ENCODE measurements around the gene RAD51C. TPM values are rescaled to one million over a fixed set of nuclear protein-coding genes. Genes with fewer than 3 reads are reported as not detected.

The RAD51C gene
- polyA plus RNA-seq, 1 of the 3 experiments (the other 2 are of a cell fraction), result 36.1 TPM

DNA sequence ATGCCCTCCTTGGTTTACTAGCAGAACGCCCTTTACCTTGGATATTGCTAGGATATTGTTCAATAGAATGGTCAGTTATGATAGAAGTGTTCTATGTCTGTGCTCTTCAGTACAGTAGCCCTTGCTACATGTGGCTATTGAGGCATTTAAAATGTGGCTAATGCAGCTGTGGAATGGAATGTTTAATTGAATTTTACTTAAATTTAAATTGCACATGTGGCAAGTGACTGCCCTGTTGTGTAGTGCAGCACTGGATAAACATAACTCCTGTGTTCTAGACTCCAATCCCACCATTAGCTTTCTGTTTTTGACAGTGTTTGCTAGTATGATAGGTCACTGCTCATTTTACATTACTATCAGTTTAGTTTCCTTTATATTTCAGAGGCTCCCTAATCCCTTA is 29.9 kb downstream of the RAD51C start:
- Histone ChIP-seq H3F3A (replicated peaks; ENCODE audit: insufficient read depth) (peaks cover 11% of the 10 kb centered on the region), H3K9ac (no peak overlapping the region), H3K9me3 (no peaks in the 10 kb centered on the region), H3K4me3 (ENCODE audit: low read depth in 2 of 2, low read length in 1 of 2) (no peak overlapping the region), H3K36me3 (replicated peaks in 1 of 2; ENCODE audit: control insufficient read depth in 1 of 2, insufficient read depth in 2 of 2, low read length in 1 of 2) (peaks cover 21 to 31% of the 10 kb centered on the region in 2 experiments), H4K20me1 (ENCODE audit: insufficient read depth) (no peaks in the 10 kb centered on the region), H2AFZ (ENCODE audit: low read depth) (no peak overlapping the region), H3K4me2 (no peak overlapping the region), H3K27ac (ENCODE audit: low read depth in 2 of 2, low read length in 1 of 2) (no peak overlapping the region), H3K9me2 (no peaks in the 10 kb centered on the region), H3K4me1 (ENCODE audit: control insufficient read depth in 1 of 2, insufficient read depth in 2 of 2, low read depth in 1 of 2, low read length in 1 of 2) (no peaks in the 10 kb centered on the region), H3K27me3 (ENCODE audit: insufficient read depth) (no peaks in the 10 kb centered on the region), H3K79me2 (ENCODE audit: insufficient read depth) (no peaks in the 10 kb centered on the region)
- POLR2A ChIA-PET, result no interaction called here
- CTCF ChIA-PET, result interaction anchor here (1.1 to 2.9 kb wide), 2 partner anchors 12 to 282 kb away, joined by 4 to 16 read pairs; no protein-coding TSS in a partner anchor
- TF ChIP-seq, protein P1, sequence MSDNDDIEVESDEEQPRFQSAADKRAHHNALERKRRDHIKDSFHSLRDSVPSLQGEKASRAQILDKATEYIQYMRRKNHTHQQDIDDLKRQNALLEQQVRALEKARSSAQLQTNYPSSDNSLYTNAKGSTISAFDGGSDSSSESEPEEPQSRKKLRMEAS (IDR thresholded peaks at IDR 0.05; ENCODE audit: low read depth), result no peak
- WGBS (ENCODE audit: low lambda C conversion rate), result 90% methylated on average over 1 of the region's 1 CpG
- DNase-seq, result no peak

DNA sequence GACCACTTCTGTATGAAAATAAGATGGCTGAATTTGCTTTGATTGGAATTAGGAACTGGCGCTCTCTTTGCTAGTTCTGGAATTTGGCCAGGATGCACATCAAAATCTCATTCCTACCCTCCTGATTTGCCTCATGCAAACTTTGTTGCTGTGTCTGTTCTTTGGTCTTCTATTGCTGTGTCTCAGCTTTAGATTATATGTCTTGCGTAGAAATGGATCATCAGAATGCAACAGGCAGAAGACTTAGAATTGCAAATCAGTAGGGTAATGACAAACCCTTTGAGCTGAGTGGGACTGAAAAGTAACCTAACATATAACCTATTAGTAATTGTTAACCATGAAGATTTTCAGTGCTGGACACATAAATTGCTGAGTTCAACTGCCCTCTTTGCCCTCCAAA is 30.3 kb downstream of the RAD51C start:
- Histone ChIP-seq H3F3A (replicated peaks; ENCODE audit: insufficient read depth) (peaks cover 11% of the 10 kb centered on the region), H3K36me3 (replicated peaks in 1 of 2; ENCODE audit: control insufficient read depth in 1 of 2, insufficient read depth in 2 of 2, low read length in 1 of 2) (peaks cover 21 to 31% of the 10 kb centered on the region in 2 experiments), H3K79me2 (ENCODE audit: insufficient read depth) (no peaks in the 10 kb centered on the region), H3K4me1 (ENCODE audit: control insufficient read depth in 1 of 2, insufficient read depth in 2 of 2, low read depth in 1 of 2, low read length in 1 of 2) (no peaks in the 10 kb centered on the region), H3K4me2 (no peak overlapping the region), H3K9me2 (no peaks in the 10 kb centered on the region), H3K9me3 (no peaks in the 10 kb centered on the region), H3K4me3 (ENCODE audit: low read depth in 2 of 2, low read length in 1 of 2) (no peak overlapping the region), H2AFZ (ENCODE audit: low read depth) (no peak overlapping the region), H3K27me3 (ENCODE audit: insufficient read depth) (no peaks in the 10 kb centered on the region), H3K27ac (ENCODE audit: low read depth in 2 of 2, low read length in 1 of 2) (no peak overlapping the region), H3K9ac (no peak overlapping the region), H4K20me1 (ENCODE audit: insufficient read depth) (no peaks in the 10 kb centered on the region)
- POLR2A ChIA-PET, result no interaction called here
- no peak for DNase-seq
- 95% methylated on average over 2 of the region's 2 CpGs for WGBS (ENCODE audit: low lambda C conversion rate)
- TF ChIP-seq RCOR1 (IDR thresholded peaks at IDR 0.05; ENCODE audit: low read length) (no peak), TCF12 (IDR thresholded peaks at IDR 0.05) (no peak), RAD21 (IDR thresholded peaks at IDR 0.05; ENCODE audit: low read length) (no peak)
- CTCF ChIA-PET, result interaction anchor here (1.1 to 2.9 kb wide), 2 partner anchors 12 to 282 kb away, joined by 4 to 16 read pairs; no protein-coding TSS in a partner anchor

- H3K4me2 ChIP-seq, result no peak overlapping the region
- no peak overlapping the region for H2AFZ ChIP-seq (ENCODE audit: low read depth)
- no peak for DNase-seq
- no peaks in the 10 kb centered on the region for H4K20me1 ChIP-seq (ENCODE audit: insufficient read depth)
- H3K79me2 ChIP-seq (ENCODE audit: insufficient read depth), result no peaks in the 10 kb centered on the region
- no peak overlapping the region for H3K27ac ChIP-seq (ENCODE audit: low read depth in 2 of 2, low read length in 1 of 2)
- no peaks in the 10 kb centered on the region for H3K9me3 ChIP-seq
- no peaks in the 10 kb centered on the region for H3K27me3 ChIP-seq (ENCODE audit: insufficient read depth)
- H3K9ac ChIP-seq, result no peak overlapping the region
- no peak overlapping the region for H3K4me3 ChIP-seq (ENCODE audit: low read depth in 2 of 2, low read length in 1 of 2)
- 69% methylated on average over 1 of the region's 1 CpG for WGBS (ENCODE audit: low lambda C conversion rate)
- ChIA-PET POLR2A (no interaction called here), CTCF (no interaction called here)
- H3K36me3 ChIP-seq (replicated peaks in 1 of 2; ENCODE audit: control insufficient read depth in 1 of 2, insufficient read depth in 2 of 2, low read length in 1 of 2), result peaks cover 14% of the 10 kb centered on the region in 2 experiments
- peaks cover 14% of the 10 kb centered on the region for H3F3A ChIP-seq (replicated peaks; ENCODE audit: insufficient read depth)
- no peak for TF ChIP-seq CHD2 (IDR thresholded peaks at IDR 0.05; ENCODE audit: low read length, partially characterized antibody)
- TF ChIP-seq FOXM1 (IDR thresholded peaks at IDR 0.05; ENCODE audit: low read depth), result no peak
- TF ChIP-seq, protein P2, sequence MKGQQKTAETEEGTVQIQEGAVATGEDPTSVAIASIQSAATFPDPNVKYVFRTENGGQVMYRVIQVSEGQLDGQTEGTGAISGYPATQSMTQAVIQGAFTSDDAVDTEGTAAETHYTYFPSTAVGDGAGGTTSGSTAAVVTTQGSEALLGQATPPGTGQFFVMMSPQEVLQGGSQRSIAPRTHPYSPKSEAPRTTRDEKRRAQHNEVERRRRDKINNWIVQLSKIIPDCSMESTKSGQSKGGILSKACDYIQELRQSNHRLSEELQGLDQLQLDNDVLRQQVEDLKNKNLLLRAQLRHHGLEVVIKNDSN (IDR thresholded peaks at IDR 0.05; ENCODE audit: borderline replicate concordance, low read depth), result no peak
- TF ChIP-seq MXI1 (IDR thresholded peaks at IDR 0.05; ENCODE audit: low read depth, low read length), result no peak
- no peaks in the 10 kb centered on the region for H3K4me1 ChIP-seq (ENCODE audit: control insufficient read depth in 1 of 2, insufficient read depth in 2 of 2, low read depth in 1 of 2, low read length in 1 of 2)
- H3K9me2 ChIP-seq, result no peaks in the 10 kb centered on the region
These were observed 36.4 kb downstream of the RAD51C start for GRCh38 chr17:58728798-58729197.
